ENCODE results near the gene CHD1L. TPM values are rescaled to one million over a fixed set of nuclear protein-coding genes. Genes with fewer than 3 reads are reported as not detected.

The CHD1L gene
- total RNA-seq, 1 experiment from 2014 or later = 64.2 TPM

DNA sequence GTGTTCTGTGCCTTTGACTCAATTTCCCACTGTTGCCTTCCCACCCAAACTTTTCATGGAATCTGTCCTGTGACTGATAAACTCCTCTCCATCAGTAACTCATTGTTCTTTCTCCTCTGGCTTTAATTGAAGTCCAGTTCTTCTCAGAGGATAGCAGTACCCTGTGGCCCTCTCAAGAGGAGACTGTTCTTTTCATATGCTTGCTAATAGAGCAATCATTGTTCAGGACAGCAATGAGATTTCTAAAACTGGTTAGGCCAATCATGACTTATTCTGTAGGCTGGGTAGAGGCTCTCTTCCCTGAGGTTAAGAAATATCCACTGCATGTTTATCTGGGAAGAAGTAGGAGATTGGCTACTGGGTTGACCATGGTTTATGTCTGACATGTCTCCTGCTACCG lies 98.8 kb downstream of the CHD1L start:
- Histone ChIP-seq H4K20me1 (ENCODE audit: control insufficient read depth, insufficient read depth, insufficient read length) (no peaks in the 10 kb centered on the region), H3K23me2 (ENCODE audit: insufficient read length, low read depth, low read length, poor library complexity, severe bottlenecking) (no peaks in the 10 kb centered on the region), H3T11ph (ENCODE audit: low read length) (no peak overlapping the region), H3K4me2 (ENCODE audit: insufficient read depth, insufficient read length, low read length) (no peak overlapping the region), H3K27ac (ENCODE audit: insufficient read length, low read depth, low read length) (no peak overlapping the region), H3K79me1 (ENCODE audit: insufficient read depth, low read depth, low read length, poor library complexity, severe bottlenecking) (no peaks in the 10 kb centered on the region), H2BK20ac (ENCODE audit: low read depth, low read length, poor library complexity, severe bottlenecking) (no peak overlapping the region), H4K5ac (ENCODE audit: insufficient read length, low read depth, low read length) (no peak overlapping the region), H3K4me1 (ENCODE audit: insufficient read depth, low read length) (peaks cover 2% of the 10 kb centered on the region; the same call in 1 of the 2 replicates), H3K14ac (ENCODE audit: insufficient read depth, low read length) (no peak overlapping the region), H4K8ac (replicated peaks; ENCODE audit: insufficient read length, low read depth, low read length) (no peak overlapping the region), H3K18ac (ENCODE audit: insufficient read length, low read depth, low read length) (no peak overlapping the region), H3K56ac (ENCODE audit: insufficient read length, low read depth, low read length) (no peak overlapping the region), H2BK5ac (ENCODE audit: insufficient read length, low read length) (no peak overlapping the region), H2BK120ac (ENCODE audit: low read depth, low read length, poor library complexity, severe bottlenecking) (no peak overlapping the region), H3K4ac (ENCODE audit: low read depth, low read length) (no peak overlapping the region), H2BK15ac (ENCODE audit: low read depth, low read length) (no peak overlapping the region), H2AFZ (ENCODE audit: low read length) (no peak overlapping the region), H3K23ac (ENCODE audit: insufficient read length, low read depth, low read length) (no peak overlapping the region), H2AK5ac (ENCODE audit: insufficient read length, low read length) (no peak overlapping the region), H3K27me3 (ENCODE audit: insufficient read depth, low read length) (no peaks in the 10 kb centered on the region), H4K91ac (ENCODE audit: insufficient read length, low read depth, low read length) (no peak overlapping the region), H2BK12ac (ENCODE audit: insufficient read length, low read depth, low read length) (no peak overlapping the region), H3K9ac (ENCODE audit: extremely low read depth, insufficient read length, low read length) (no peak overlapping the region), H3K9me3 (ENCODE audit: control insufficient read depth, low read depth, low read length) (no peaks in the 10 kb centered on the region), H3K79me2 (ENCODE audit: insufficient read depth, low read length) (no peaks in the 10 kb centered on the region)
- Mint-ChIP-seq H3K27me3 (ENCODE audit: low read depth) (peaks cover 11% of the 10 kb centered on the region), H3K4me1 (peaks cover 12% of the 10 kb centered on the region in 2 experiments), H3K36me3 (ENCODE audit: insufficient read depth in 1 of 3, low read depth in 3 of 3) (peaks cover 0 to 10% (median 9%) of the 10 kb centered on the region in 3 experiments; a peak in 6 of 7 replicates), H3K4me3 (no peak overlapping the region), H3K9me3 (peaks cover 9 to 10% of the 10 kb centered on the region in 2 experiments), H3K27ac (no peak overlapping the region)
- no peak for DNase-seq
- TF ChIP-seq, protein P1, sequence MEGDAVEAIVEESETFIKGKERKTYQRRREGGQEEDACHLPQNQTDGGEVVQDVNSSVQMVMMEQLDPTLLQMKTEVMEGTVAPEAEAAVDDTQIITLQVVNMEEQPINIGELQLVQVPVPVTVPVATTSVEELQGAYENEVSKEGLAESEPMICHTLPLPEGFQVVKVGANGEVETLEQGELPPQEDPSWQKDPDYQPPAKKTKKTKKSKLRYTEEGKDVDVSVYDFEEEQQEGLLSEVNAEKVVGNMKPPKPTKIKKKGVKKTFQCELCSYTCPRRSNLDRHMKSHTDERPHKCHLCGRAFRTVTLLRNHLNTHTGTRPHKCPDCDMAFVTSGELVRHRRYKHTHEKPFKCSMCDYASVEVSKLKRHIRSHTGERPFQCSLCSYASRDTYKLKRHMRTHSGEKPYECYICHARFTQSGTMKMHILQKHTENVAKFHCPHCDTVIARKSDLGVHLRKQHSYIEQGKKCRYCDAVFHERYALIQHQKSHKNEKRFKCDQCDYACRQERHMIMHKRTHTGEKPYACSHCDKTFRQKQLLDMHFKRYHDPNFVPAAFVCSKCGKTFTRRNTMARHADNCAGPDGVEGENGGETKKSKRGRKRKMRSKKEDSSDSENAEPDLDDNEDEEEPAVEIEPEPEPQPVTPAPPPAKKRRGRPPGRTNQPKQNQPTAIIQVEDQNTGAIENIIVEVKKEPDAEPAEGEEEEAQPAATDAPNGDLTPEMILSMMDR (conservative IDR thresholded peaks at IDR 0.05) = no peak
- WGBS (ENCODE audit: extremely low coverage, insufficient read length, low lambda C conversion rate) = no CpG with 5 or more reads among the region's 1 CpG

Other genes with a start within 250 kb of the CHD1L start
- 17.8 and 21.2 TPM in 2 replicates for gene PRKAB2, start 70.2 kb upstream of the CHD1L start, total RNA-seq (2021)
- gene FMO5, start 17.3 kb upstream of the CHD1L start, total RNA-seq (2021) = 0.61 and 0.72 TPM in 2 replicates